IMR-90 (cell line): Measurements from ENCODE around the gene ZNF768. TPM values are rescaled to one million over a fixed set of nuclear protein-coding genes. Genes with fewer than 3 reads are reported as not detected.

Experiments
- ATAC-seq: fragments of 200-7000 bp; cut with Tn5 transposase; 2 replicates; pipeline ENCODE4 v1.9.1; 2020; ENCODE audit warnings: low read depth, mild to moderate bottlenecking, moderate library complexity
- BruUV-seq: library from RNA; stranded (reverse); fragments of 400-500 nt; replicated peaks from 2 replicates; lab custom pipeline; 2021; lab: Mats Ljungman, UMichigan
- CTCF ChIA-PET: fragments of 300-600 bp; formaldehyde crosslinking; extraction: SDS; loops from one replicate; lab custom pipeline; 2021; ENCODE audit warnings: antibody characterized with exemption; lab: Yijun Ruan, JAX
- POLR2A ChIA-PET: fragments of 300-600 bp; sonication (Branson Sonifier 250); formaldehyde crosslinking; loops from one replicate; lab custom pipeline; 2022; ENCODE audit warnings: antibody characterized with exemption; ENCODE audit not compliant: unreplicated experiment; lab: Charles Lee
- DNase-seq: peaks from one replicate; pipeline ENCODE4 v3.0.0; 2013
- H2AFZ ChIP-seq: replicated peaks from 2 replicates; pipeline ENCODE3; 2013; ENCODE audit warnings: low read length, mild to moderate bottlenecking; ENCODE audit not compliant: poor library complexity
- H2AK5ac ChIP-seq: 2 replicates; pipeline ENCODE4 v1.6.1; 2013; ENCODE audit warnings: low read depth, low read length, inconsistent platforms
- H2AK9ac ChIP-seq: replicated peaks from 2 replicates; pipeline ENCODE3; 2013; ENCODE audit warnings: mild to moderate bottlenecking, low read depth, low read length, moderate library complexity; ENCODE audit not compliant: poor library complexity
- H2BK120ac ChIP-seq: 2 replicates; pipeline ENCODE4 v1.6.1; 2013; ENCODE audit warnings: low read depth, low read length, inconsistent platforms
- H2BK15ac ChIP-seq: 3 replicates; pipeline ENCODE4 v1.6.1; 2013; ENCODE audit warnings: low read depth, low read length, inconsistent platforms
- H2BK20ac ChIP-seq: 2 replicates; pipeline ENCODE4 v1.6.1; 2013; ENCODE audit warnings: low read depth, mild to moderate bottlenecking, inconsistent platforms, low read length, moderate library complexity
- H2BK5ac ChIP-seq: 2 replicates; pipeline ENCODE4 v1.6.1; 2013; ENCODE audit warnings: mild to moderate bottlenecking, low read depth, low read length, inconsistent platforms; ENCODE audit not compliant: poor library complexity, severe bottlenecking
- H3K14ac ChIP-seq: replicated peaks from 2 replicates; pipeline ENCODE4 v1.6.1; 2013; ENCODE audit warnings: low read depth, low read length, inconsistent platforms
- H3K18ac ChIP-seq: 2 replicates; pipeline ENCODE4 v1.6.1; 2013; ENCODE audit warnings: low read depth, low read length, control low read depth
- H3K23ac ChIP-seq: 2 replicates; pipeline ENCODE4 v1.6.1; 2013; ENCODE audit warnings: low read depth, low read length, inconsistent platforms
- H3K27ac ChIP-seq: 2 replicates; pipeline ENCODE4 v1.5.1; 2013; ENCODE audit warnings: mild to moderate bottlenecking, control low read depth, low read length; ENCODE audit not compliant: insufficient read depth
- H3K27me3 ChIP-seq: 2 replicates; pipeline ENCODE4 v1.6.1; 2013; ENCODE audit warnings: low read length; ENCODE audit not compliant: control insufficient read depth, insufficient read depth
- H3K36me3 ChIP-seq: 2 replicates; pipeline ENCODE4 v1.6.1; 2013; ENCODE audit warnings: low read length, mixed read lengths; ENCODE audit not compliant: control insufficient read depth, insufficient read depth
- H3K4ac ChIP-seq: 2 replicates; pipeline ENCODE4 v1.6.1; 2013; ENCODE audit warnings: low read depth, low read length, inconsistent platforms
- H3K4me1 ChIP-seq: 2 replicates; pipeline ENCODE4 v1.6.1; 2013; ENCODE audit warnings: low read length, mixed read lengths; ENCODE audit not compliant: control insufficient read depth, insufficient read depth
- H3K4me2 ChIP-seq: 2 replicates; pipeline ENCODE4 v1.6.1; 2013; ENCODE audit warnings: low read depth, mild to moderate bottlenecking, control low read depth, low read length, moderate library complexity
- H3K4me3 ChIP-seq: 2 replicates; pipeline ENCODE4 v1.5.1; 2013; ENCODE audit warnings: low read depth, mild to moderate bottlenecking, control low read depth, low read length, moderate library complexity; ENCODE audit not compliant: insufficient read depth
- H3K56ac ChIP-seq: 2 replicates; pipeline ENCODE4 v1.6.1; 2013; ENCODE audit warnings: low read length, inconsistent platforms; ENCODE audit not compliant: insufficient read depth; ENCODE audit errors: extremely low read depth
- H3K79me1 ChIP-seq, 2 experiments: 2 replicates each; pipeline ENCODE4 v1.6.1; 2013; ENCODE audit warnings: low read length in 2 of 2, inconsistent platforms in 1 of 2, low read depth in 1 of 2
- H3K9ac ChIP-seq: 2 replicates; pipeline ENCODE4 v1.6.1; 2013; ENCODE audit warnings: low read depth, low read length, control low read depth
- H3K9me1 ChIP-seq: 2 replicates; pipeline ENCODE4 v1.6.1; 2013; ENCODE audit warnings: low read length, inconsistent platforms; ENCODE audit not compliant: insufficient read depth
- H3K9me3 ChIP-seq: 2 replicates; pipeline ENCODE4 v1.6.1; 2013; ENCODE audit warnings: low read length; ENCODE audit not compliant: control insufficient read depth, insufficient read depth
- H4K20me1 ChIP-seq: 2 replicates; pipeline ENCODE4 v1.6.1; 2013; ENCODE audit warnings: low read length, inconsistent platforms; ENCODE audit not compliant: insufficient read depth
- H4K5ac ChIP-seq: 2 replicates; pipeline ENCODE4 v1.6.1; 2013; ENCODE audit warnings: mild to moderate bottlenecking, low read depth, low read length, control low read depth
- H4K8ac ChIP-seq, 2 experiments: 2 replicates each; pipeline ENCODE4 v1.6.1; 2013; ENCODE audit warnings: low read depth in 2 of 2, low read length in 2 of 2, control low read depth in 1 of 2, inconsistent platforms in 1 of 2
- H4K91ac ChIP-seq: 2 replicates; pipeline ENCODE4 v1.6.1; 2013; ENCODE audit warnings: low read depth, low read length, inconsistent platforms; ENCODE audit not compliant: insufficient read depth
- BHLHE40 ChIP-seq: fragments of 150-350 bp; IDR thresholded peaks from 2 replicates; pipeline ENCODE4 v1.6.1; 2016; ENCODE audit warnings: mild to moderate bottlenecking, low read depth, low read length
- CEBPB ChIP-seq: IDR thresholded peaks from 2 replicates; pipeline ENCODE4 v1.6.1; 2012; ENCODE audit warnings: low read depth, low read length, improper control_type of control experiment
- CHD1 ChIP-seq: IDR thresholded peaks from 2 replicates; pipeline ENCODE4 v1.6.1; 2012; ENCODE audit warnings: low read depth, low read length, improper control_type of control experiment
- CTCF ChIP-seq: conservative IDR thresholded peaks from 2 replicates; pipeline ENCODE4 v1.5.1; 2012; ENCODE audit warnings: mild to moderate bottlenecking, low read depth, low read length, improper control_type of control experiment
- ELK1 ChIP-seq: fragments of 150-350 bp; IDR thresholded peaks from 2 replicates; pipeline ENCODE4 v1.6.1; 2016; ENCODE audit warnings: low read depth, mild to moderate bottlenecking, low read length, moderate library complexity, borderline replicate concordance
- FOS ChIP-seq: fragments of 150-350 bp; IDR thresholded peaks from 2 replicates; pipeline ENCODE4 v1.6.1; 2016; ENCODE audit warnings: low read depth, low read length
- MAFK ChIP-seq: IDR thresholded peaks from 2 replicates; pipeline ENCODE4 v1.6.1; 2012; ENCODE audit warnings: low read depth, low read length, improper control_type of control experiment
- MAZ ChIP-seq: IDR thresholded peaks from 2 replicates; pipeline ENCODE4 v1.6.1; 2012; ENCODE audit warnings: low read depth, mild to moderate bottlenecking, low read length, improper control_type of control experiment, moderate library complexity, borderline replicate concordance
- MXI1 ChIP-seq: IDR thresholded peaks from 2 replicates; pipeline ENCODE4 v1.6.1; 2012; ENCODE audit warnings: low read depth, mild to moderate bottlenecking, low read length, moderate library complexity, borderline replicate concordance
- NFE2L2 ChIP-seq: fragments of 150-350 bp; IDR thresholded peaks from 2 replicates; pipeline ENCODE4 v1.6.1; 2016; ENCODE audit warnings: low read depth, mild to moderate bottlenecking, low read length
- POLR2A ChIP-seq: IDR thresholded peaks from 2 replicates; pipeline ENCODE4 v1.6.1; 2012; ENCODE audit warnings: mild to moderate bottlenecking, low read depth, low read length
- RAD21 ChIP-seq: IDR thresholded peaks from 2 replicates; pipeline ENCODE4 v1.6.1; 2012; ENCODE audit warnings: low read length, improper control_type of control experiment
- RCOR1 ChIP-seq: IDR thresholded peaks from 2 replicates; pipeline ENCODE4 v1.6.1; 2012; ENCODE audit warnings: mild to moderate bottlenecking, low read length, improper control_type of control experiment; ENCODE audit not compliant: insufficient replicate concordance
- RFX5 ChIP-seq: IDR thresholded peaks from 2 replicates; pipeline ENCODE4 v1.8.0; 2012; ENCODE audit warnings: low read depth, mild to moderate bottlenecking, low read length, moderate library complexity
- SMC3 ChIP-seq: fragments of 150-350 bp; IDR thresholded peaks from 2 replicates; pipeline ENCODE4 v1.6.1; 2016; ENCODE audit warnings: low read depth, mild to moderate bottlenecking, antibody characterized with exemption, low read length, moderate library complexity
- WGBS, 2 experiments: methylation state at CpG; one replicate each; pipeline versions ENCODE4 v1.1.5 to v1.1.7; 2013; ENCODE audit warnings: missing lambda C conversion rate in 2 of 2; ENCODE audit not compliant: insufficient read length in 1 of 2; ENCODE audit errors: extremely low coverage in 2 of 2; 5-methylcytosine and 5-hydroxymethylcytosine counted together
- dilution Hi-C: fragments of 300-500 bp; cut with HindIII; formaldehyde crosslinking; loops from one replicate; pipeline ENCODE4 v1.14.3; 2018; ENCODE audit warnings: low sequenced_read_pairs; ENCODE audit not compliant: unreplicated experiment
- in situ Hi-C: fragments of 300-500 bp; cut with MboI; formaldehyde crosslinking; loops from 3 replicates; pipeline ENCODE4 v1.14.3; 2019; ENCODE audit warnings: low sequenced_read_pairs, inconsistent platforms, mixed read lengths
- intact Hi-C: fragments of 100-400 bp; cut with micrococcal nuclease; formaldehyde crosslinking; loops from 2 replicates; pipeline ENCODE4 v1.10.0; 2022
- polyA plus RNA-seq, 3 experiments: library from polyadenylated mRNA; depleted of rRNA; stranded (reverse); fragments of >200 nt; gene quantifications; 2 replicates each; pipeline ENCODE4 v1.2.3, GENCODE V29; 2012; ENCODE audit warnings: low replicate concordance in 1 of 3
- total RNA-seq: library from RNA; depleted of rRNA; stranded (reverse); fragments of >200 nt; gene quantifications from 2 replicates; pipeline ENCODE4 v1.2.3, GENCODE V29; 2012
- TF ChIP-seq, protein P1 (sequence below): fragments of 150-350 bp; IDR thresholded peaks from 2 replicates; pipeline ENCODE4 v1.6.1; 2017; ENCODE audit warnings: mild to moderate bottlenecking, antibody characterized with exemption, low read length, low read depth

Gene ZNF768
- total and polyA plus RNA-seq, 2 of the 4 experiments (the other 2 are of a cell fraction), result 9.3 to 22.1 TPM

- dilution Hi-C loops (no loop called here), in situ Hi-C loops (no loop called here), intact Hi-C loops (no loop called here)
- WGBS, 2 experiments, result 91% methylated on average over 3 of the region's 4 CpGs; no CpG with 5 or more reads in 1 of the 2 experiments
- ATAC-seq, result no peak
- Histone ChIP-seq H3K27ac (no peak overlapping the region), H3K18ac (no peak overlapping the region), H3K23ac (no peak overlapping the region), H3K9me3 (no peaks in the 10 kb centered on the region), H3K14ac (no peak overlapping the region), H3K4me2 (no peak overlapping the region), H2BK120ac (no peak overlapping the region), H3K9ac (no peak overlapping the region), H2BK20ac (no peak overlapping the region), H3K56ac (no peak overlapping the region), H2AK5ac (no peak overlapping the region), H3K36me3 (peaks cover 14% of the 10 kb centered on the region; the same call in 1 of the 2 replicates), H3K4me1 (peaks cover 6% of the 10 kb centered on the region), H2AK9ac (no peak overlapping the region), H4K8ac (no peak overlapping the region), H3K4ac (no peak overlapping the region; the same call in 1 of the 2 replicates), H4K5ac (no peak overlapping the region), H2BK5ac (no peak overlapping the region), H2AFZ (no peak overlapping the region), H3K9me1 (peaks cover 10% of the 10 kb centered on the region), H4K91ac (no peak overlapping the region), H3K79me1 (peaks cover 5 to 16% of the 10 kb centered on the region in 2 experiments; a peak in 3 of 4 replicates), H3K27me3 (no peaks in the 10 kb centered on the region), H4K20me1 (no peaks in the 10 kb centered on the region), H3K4me3 (no peak overlapping the region), H2BK15ac (no peak overlapping the region)
- CTCF ChIA-PET, result no interaction called here
- TF ChIP-seq NFE2L2 (no peak), MAFK (no peak), RCOR1 (no peak), CEBPB (no peak), MAZ (no peak), FOS (no peak), BHLHE40 (no peak), SMC3 (no peak), MXI1 (no peak), RAD21 (no peak), POLR2A (no peak), CTCF (no peak), CHD1 (no peak), ELK1 (no peak), RFX5 (no peak)
- TF ChIP-seq, protein P1, sequence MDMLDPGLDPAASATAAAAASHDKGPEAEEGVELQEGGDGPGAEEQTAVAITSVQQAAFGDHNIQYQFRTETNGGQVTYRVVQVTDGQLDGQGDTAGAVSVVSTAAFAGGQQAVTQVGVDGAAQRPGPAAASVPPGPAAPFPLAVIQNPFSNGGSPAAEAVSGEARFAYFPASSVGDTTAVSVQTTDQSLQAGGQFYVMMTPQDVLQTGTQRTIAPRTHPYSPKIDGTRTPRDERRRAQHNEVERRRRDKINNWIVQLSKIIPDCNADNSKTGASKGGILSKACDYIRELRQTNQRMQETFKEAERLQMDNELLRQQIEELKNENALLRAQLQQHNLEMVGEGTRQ, result no peak
- DNase-seq, result no peak
- POLR2A ChIA-PET, result no interaction called here
- no TSS peak for BruUV-seq
Measured at GRCh38 chr16:30528799-30529457, 2.6 kb upstream of the ZNF768 start.
